Colon (tissue), 2 donors: ENCODE measurements around the gene VTCN1.
"Not testable (repeated sequence)": the region's sequence is repeated elsewhere in the genome, so short reads cannot be mapped to it uniquely, and the experiment has no call there.

Experiments used
- FAIRE-seq: peaks from 2 replicates; lab custom pipeline; 2012; peaks lifted over from hg19 to GRCh38; lab: Jason Lieb, UNC
- donor health status: control.
- donor health status: control.

The VTCN1 gene, protein sequence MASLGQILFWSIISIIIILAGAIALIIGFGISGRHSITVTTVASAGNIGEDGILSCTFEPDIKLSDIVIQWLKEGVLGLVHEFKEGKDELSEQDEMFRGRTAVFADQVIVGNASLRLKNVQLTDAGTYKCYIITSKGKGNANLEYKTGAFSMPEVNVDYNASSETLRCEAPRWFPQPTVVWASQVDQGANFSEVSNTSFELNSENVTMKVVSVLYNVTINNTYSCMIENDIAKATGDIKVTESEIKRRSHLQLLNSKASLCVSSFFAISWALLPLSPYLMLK

GRCh38 chr1:117210831-117211261 is at the start of gene VTCN1:
VTCN1 (minus strand) TSS chr1:117210927; CDS start chr1:117210855, 72 bp downstream.
- no peak for FAIRE-seq

GRCh38 chr1:117258791-117259190 is 48.1 kb upstream of the VTCN1 start:
- no peak for FAIRE-seq

- FAIRE-seq: not testable (repeated sequence)
These were observed 47.3 kb upstream of the VTCN1 start for GRCh38 chr1:117258075-117258474.

DNA sequence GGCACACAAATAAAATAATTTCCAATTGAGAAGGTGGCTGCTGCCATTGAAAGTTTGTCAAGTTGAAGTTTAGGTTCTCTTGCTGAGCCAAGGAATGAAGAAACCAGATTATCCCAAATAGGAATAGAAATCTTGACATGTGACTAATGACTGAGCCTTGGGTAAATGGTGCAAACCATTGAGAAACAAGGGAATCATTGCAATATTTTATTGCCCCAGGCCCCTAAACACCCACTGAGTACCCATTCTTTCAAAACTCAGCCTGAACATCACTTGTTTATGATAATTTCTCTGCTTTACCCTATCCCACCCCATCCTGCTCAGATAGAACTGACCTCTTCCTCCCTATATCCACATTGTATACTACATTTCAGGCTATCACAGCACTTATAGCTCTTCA is 46.6 kb upstream of the VTCN1 start:
- no peak for FAIRE-seq

GRCh38 chr1:117250061-117250606 is 39.4 kb upstream of the VTCN1 start:
- FAIRE-seq: no peak

DNA sequence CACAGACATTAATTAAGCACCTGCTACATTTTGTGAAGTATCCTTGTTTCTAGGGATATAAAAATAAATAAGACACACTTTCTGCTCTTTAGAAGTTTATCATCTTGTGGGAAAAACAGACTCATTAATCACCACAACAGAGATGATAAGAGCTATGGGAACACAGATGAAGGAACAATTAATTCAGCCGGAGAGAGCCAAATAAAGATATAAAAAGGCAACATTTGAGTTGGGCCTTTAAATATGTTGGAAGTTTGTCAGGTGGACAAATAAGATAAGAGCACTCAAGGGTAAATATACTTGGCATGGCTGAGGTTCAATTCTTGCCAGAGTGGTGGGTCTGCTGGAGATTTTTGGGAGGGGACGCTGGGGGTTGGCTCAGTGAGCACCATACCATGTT is 34.2 kb upstream of the VTCN1 start:
- FAIRE-seq: no peak

- no peak for FAIRE-seq
These were observed 33.6 kb upstream of the VTCN1 start for GRCh38 chr1:117244306-117244705.

DNA sequence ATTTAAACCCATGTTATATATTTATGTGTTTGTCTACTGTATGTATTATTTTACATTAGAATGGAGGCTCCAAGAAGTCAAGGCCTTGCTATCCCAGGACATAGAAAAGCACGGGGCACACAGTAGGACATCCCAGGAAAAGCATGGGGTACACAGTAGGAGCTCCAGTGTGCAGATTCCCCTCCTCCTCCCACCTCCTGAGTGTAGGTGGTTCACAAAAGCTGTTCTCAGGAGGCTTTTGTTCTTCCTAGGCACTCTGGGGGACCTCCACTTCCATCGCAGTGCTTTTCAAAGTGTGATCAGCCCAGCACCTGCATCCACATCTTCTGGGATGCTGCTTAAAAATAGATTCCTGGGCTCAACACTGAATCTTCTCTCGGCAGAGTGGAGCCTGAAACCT is 30.8 kb upstream of the VTCN1 start:
- no peak for FAIRE-seq

GRCh38 chr1:117240547-117240946 is 29.8 kb upstream of the VTCN1 start:
- no peak for FAIRE-seq

DNA sequence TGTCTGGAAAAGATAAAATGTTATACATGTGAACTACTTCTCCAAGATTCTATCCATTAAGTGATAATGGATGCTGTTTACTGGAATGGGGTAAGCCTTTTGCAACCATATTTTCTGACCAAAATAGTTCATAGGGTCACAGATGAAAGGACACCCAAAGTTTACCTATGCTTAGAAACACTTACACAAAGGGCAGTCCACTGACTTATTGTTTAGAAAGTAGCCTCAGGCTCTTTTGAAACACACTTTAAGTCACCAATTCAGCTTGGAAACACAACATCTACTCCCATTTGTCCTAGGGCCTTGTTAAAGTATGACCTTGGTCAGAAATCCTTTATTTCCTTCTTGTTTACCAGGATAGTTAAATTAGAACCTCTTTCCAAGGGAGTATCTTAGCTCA is 28.7 kb upstream of the VTCN1 start:
- FAIRE-seq: no peak

DNA sequence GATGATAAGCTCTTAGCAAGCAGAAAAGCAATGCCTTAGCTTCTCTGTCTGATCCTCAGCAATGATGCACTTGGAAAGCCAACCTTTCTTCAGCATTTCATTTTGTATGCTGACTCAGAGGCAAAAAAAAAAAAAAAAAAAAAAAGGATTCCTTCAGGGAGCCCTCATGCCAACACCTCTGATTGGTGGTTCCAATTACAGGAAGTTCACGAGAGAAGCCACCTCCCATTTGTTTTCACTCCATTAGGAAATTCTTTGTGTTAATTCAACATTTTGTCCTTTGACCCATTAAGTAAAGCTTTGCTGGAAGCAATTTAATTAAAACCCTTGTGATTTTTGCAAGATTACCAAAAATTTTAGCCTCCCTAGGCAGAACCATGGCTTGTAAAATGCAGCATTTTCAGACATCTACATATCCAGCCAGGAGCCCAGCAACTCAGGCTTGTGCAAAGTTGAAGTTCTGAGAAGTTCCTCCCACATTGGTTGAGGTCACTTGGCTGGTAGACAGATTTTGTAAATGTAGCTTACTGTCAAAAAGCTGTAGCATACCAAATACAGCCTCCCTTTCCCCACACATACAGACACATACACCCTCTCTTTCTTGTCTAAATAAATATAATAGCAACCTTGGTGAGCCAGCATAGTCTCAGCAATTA is 27.1 kb upstream of the VTCN1 start:
- no peak for FAIRE-seq

GRCh38 chr1:117235863-117236465 is 25.2 kb upstream of the VTCN1 start:
- no peak for FAIRE-seq

DNA sequence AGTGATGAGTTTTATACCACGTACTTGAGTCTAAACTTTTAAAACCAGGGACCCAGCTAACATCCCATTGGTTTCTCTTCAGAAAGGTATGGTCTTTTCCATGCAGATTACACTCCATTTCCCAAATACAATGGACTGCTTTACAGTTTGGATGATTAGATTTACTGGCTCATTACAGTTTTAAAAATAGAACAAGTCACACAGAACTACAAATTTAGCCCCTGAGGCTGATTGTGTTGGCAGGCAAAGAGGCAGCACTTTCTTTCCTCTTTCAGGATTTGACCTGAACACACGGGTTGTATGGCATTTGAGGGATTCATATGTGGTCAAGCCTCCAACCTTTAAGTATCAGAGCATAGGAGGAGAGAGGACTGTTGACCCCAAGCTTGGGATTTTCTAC is 21.8 kb upstream of the VTCN1 start:
- no peak for FAIRE-seq

- no peak for FAIRE-seq
These were observed 21.1 kb upstream of the VTCN1 start for GRCh38 chr1:117231748-117232373.

- no peak for FAIRE-seq
These were observed 20.6 kb upstream of the VTCN1 start for GRCh38 chr1:117231312-117231711.

DNA sequence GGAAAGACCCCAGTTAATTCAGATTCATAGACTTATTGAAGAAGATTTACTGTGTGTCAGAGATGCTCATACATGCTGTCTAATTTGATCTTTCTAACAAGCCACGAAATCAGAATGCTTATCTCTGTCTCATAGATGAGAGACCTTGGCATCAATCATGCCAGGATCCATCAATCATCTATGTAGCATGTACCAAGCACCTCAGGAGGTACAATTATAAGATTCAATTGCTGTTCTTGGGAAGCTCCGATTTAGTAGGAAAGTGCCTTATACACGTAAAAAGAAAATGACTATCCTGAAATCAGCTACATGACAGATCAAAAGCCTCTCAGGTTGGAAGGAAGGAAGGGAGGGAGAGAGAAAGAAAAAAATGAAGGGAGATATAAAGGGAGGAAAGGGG is 18.5 kb upstream of the VTCN1 start:
- no peak for FAIRE-seq

DNA sequence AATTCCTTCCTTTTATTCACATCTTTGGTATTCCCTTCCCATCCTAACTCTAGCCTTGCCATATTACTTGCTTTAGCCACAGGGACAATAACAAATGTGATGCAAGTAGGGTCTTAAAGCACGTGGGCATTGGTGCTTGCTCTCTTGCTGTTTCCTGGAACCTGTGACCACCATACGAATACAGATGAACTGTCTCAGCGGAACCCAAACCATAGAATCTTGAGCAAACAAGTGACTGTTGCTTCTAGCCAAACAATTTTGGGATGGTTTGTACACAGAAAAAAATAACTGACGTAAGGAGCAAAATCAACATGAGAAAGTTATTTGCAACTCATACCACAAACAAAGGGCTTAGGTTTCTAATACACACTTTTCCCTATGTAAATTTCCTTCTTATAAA is 15.2 kb upstream of the VTCN1 start:
- no peak for FAIRE-seq

GRCh38 chr1:117216718-117217117 is 6.0 kb upstream of the VTCN1 start:
- no peak for FAIRE-seq

DNA sequence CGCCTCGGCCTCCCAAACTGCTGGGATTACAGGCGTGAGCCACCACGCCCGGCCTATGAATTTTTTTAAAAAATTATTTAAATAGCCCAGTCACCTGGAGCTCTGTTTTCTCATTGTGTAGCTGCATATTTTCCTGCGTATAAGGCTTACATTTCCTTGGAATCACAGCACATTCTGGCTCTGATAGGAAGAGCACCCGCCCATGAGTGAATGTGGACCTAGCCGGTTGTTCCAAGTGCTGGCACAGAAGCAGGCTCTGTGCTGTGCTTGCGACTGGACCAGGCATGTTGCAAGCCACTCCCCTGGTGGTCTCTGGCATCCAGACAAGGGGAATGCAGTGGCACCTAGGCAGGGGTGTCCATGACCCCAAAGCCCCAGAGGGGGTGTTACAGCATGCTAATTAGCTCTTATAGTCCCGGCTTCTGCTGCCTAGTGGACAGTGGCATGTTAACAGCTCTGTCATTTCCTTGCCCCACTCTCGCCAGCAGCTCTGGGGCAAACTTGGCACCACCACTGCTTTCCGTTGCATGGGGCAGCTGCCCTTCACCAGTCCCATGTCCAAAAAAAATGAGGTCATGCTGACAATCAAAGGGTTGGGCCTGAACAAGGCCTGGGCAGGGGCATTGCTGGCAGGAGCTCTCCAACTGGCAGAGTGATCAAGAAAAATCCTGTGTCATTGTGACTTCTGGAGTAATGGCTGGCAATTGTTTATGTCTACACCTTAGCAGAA is 5.2 kb upstream of the VTCN1 start:
- FAIRE-seq: no peak

- no peak for FAIRE-seq
These were observed 4.3 kb upstream of the VTCN1 start for GRCh38 chr1:117215019-117215418.

GRCh38 chr1:117213046-117213445 is 2.3 kb upstream of the VTCN1 start:
- no peak for FAIRE-seq

DNA sequence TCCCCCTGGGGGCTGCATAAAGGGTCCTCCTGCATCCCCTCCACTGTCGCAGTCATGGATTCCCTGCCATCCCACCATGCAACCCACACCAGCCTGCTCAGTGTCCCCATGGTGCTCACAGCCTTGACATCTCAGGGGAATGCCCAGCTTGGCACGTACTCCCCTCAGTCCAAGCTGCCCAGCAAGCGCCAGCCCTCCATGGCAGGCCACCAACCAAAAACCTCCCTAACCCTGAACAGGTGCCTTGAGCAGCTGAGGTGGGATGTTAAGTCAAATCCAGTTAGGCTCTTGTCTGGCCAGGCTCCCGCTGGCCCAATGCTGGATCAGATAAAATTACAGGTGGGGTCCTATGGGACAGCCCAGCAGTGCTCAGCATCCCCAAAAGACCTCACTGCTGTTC is 341 bp downstream of the VTCN1 start:
- no peak for FAIRE-seq
